HEK293T (cell line): ENCODE measurements around the gene DPEP2.

Experiments
- FOXM1 ChIP-seq: fragments of 450-650 bp; IDR thresholded peaks from 2 replicates; pipeline ENCODE4 v1.6.1; 2017; ENCODE audit warnings: mild to moderate bottlenecking, borderline replicate concordance
- SP1 ChIP-seq: fragments of 450-650 bp; IDR thresholded peaks from 2 replicates; pipeline ENCODE4 v1.6.1; 2017

DNA sequence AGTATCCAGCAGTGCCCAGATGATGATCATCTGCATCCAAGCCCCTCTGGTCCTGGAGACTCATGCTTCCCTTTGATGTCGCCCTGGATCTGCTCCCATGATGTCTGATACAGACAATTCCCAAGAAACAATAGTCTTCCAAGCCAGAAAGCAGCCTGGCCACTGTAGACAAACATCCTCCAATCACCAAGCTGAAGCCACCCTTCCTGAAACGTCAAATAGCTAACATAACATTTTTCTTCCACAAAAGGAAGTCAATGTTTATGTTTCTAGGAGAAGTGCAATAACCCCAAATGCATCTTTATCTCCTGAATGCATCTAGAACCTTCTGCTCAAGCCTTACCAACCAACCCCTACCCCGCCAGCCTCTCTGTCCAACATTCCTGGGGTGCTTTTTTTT is 1.2 kb upstream of the DPEP2 start:
- TF ChIP-seq FOXM1 (no peak), SP1 (no peak)
